Measurements from ENCODE around the gene HRH3.

The HRH3 gene

DNA sequence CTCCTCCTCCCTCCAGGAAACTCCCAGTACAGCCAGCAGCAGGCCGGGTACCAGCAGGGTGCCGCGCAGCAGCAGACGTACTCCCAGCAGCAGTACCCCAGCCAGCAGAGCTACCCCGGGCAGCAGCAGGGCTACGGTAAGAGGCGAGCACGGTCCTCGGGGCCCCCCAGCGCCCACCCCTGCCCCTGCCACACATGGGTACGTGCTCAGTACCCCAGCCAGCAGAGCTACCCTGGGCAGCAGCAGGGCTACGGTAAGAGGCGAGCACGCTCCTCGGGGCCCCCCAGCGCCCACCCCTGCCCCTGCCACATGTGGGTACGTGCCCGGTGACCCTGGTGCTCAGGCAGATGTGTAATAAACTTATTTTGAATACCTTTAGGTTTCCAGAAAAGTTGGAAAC lies 47.4 kb downstream of the HRH3 start:
- Histone ChIP-seq H3K4me1 (ENCODE audit: control insufficient read depth, insufficient read depth, low read length, unreplicated experiment) (no peaks in the 10 kb centered on the region), H3K27ac (ENCODE audit: low read depth, low read length) (no peak overlapping the region), H2AFZ (ENCODE audit: low read length, unreplicated experiment) (no peak overlapping the region), H3K79me2 (ENCODE audit: control insufficient read depth, insufficient read depth, low read length, unreplicated experiment) (no peaks in the 10 kb centered on the region), H3K4me3 (ENCODE audit: low read depth, low read length) (no peak overlapping the region), H3K27me3 (ENCODE audit: insufficient read depth, low read length) (no peaks in the 10 kb centered on the region), H3K36me3 (ENCODE audit: insufficient read depth, low read length) (no peaks in the 10 kb centered on the region)

- H3K36me3 ChIP-seq (ENCODE audit: insufficient read depth, low read length), result 0 out of 2 replicates have a peak, but pooled peaks cover 2% of the 10 kb centered on the region
- H3K27me3 ChIP-seq (ENCODE audit: insufficient read depth, low read length), result no peaks in the 10 kb centered on the region
- no peak overlapping the region for H2AFZ ChIP-seq (ENCODE audit: low read length, unreplicated experiment)
- H3K4me3 ChIP-seq (ENCODE audit: low read depth, low read length), result no peak overlapping the region
- no peak overlapping the region for H3K27ac ChIP-seq (ENCODE audit: low read depth, low read length)
- H3K4me1 ChIP-seq (ENCODE audit: control insufficient read depth, insufficient read depth, low read length, unreplicated experiment), result peaks cover 2% of the 10 kb centered on the region
- no peaks in the 10 kb centered on the region for H3K79me2 ChIP-seq (ENCODE audit: control insufficient read depth, insufficient read depth, low read length, unreplicated experiment)
These were observed 48.8 kb downstream of the HRH3 start for GRCh38 chr20:62171245-62171644.

- Histone ChIP-seq H3K27me3 (ENCODE audit: insufficient read depth, low read length) (no peaks in the 10 kb centered on the region), H3K4me1 (ENCODE audit: control insufficient read depth, insufficient read depth, low read length, unreplicated experiment) (peaks cover 9% of the 10 kb centered on the region), H3K79me2 (ENCODE audit: control insufficient read depth, insufficient read depth, low read length, unreplicated experiment) (no peaks in the 10 kb centered on the region), H2AFZ (ENCODE audit: low read length, unreplicated experiment) (no peak overlapping the region), H3K4me3 (ENCODE audit: low read depth, low read length) (no peak overlapping the region), H3K36me3 (ENCODE audit: insufficient read depth, low read length) (0 out of 2 replicates have a peak, but pooled peaks cover 4% of the 10 kb centered on the region), H3K27ac (ENCODE audit: low read depth, low read length) (no peak overlapping the region)
These were observed 49.5 kb downstream of the HRH3 start for GRCh38 chr20:62170536-62170935.

- no peaks in the 10 kb centered on the region for H3K27me3 ChIP-seq (ENCODE audit: insufficient read depth, low read length)
- peaks cover 9% of the 10 kb centered on the region for H3K4me1 ChIP-seq (ENCODE audit: control insufficient read depth, insufficient read depth, low read length, unreplicated experiment)
- H3K36me3 ChIP-seq (ENCODE audit: insufficient read depth, low read length), result 0 out of 2 replicates have a peak, but pooled peaks cover 4% of the 10 kb centered on the region
- no peak overlapping the region for H2AFZ ChIP-seq (ENCODE audit: low read length, unreplicated experiment)
- no peaks in the 10 kb centered on the region for H3K79me2 ChIP-seq (ENCODE audit: control insufficient read depth, insufficient read depth, low read length, unreplicated experiment)
- H3K4me3 ChIP-seq (ENCODE audit: low read depth, low read length), result no peak overlapping the region
- H3K27ac ChIP-seq (ENCODE audit: low read depth, low read length), result no peak overlapping the region
These were observed 51.1 kb downstream of the HRH3 start for GRCh38 chr20:62168890-62169435.

- Histone ChIP-seq H3K79me2 (ENCODE audit: control insufficient read depth, insufficient read depth, low read length, unreplicated experiment) (no peaks in the 10 kb centered on the region), H2AFZ (ENCODE audit: low read length, unreplicated experiment) (no peak overlapping the region), H3K36me3 (ENCODE audit: insufficient read depth, low read length) (0 out of 2 replicates have a peak, but pooled peaks cover 4% of the 10 kb centered on the region), H3K4me3 (ENCODE audit: low read depth, low read length) (no peak overlapping the region), H3K4me1 (ENCODE audit: control insufficient read depth, insufficient read depth, low read length, unreplicated experiment) (peaks cover 9% of the 10 kb centered on the region), H3K27me3 (ENCODE audit: insufficient read depth, low read length) (no peaks in the 10 kb centered on the region), H3K27ac (ENCODE audit: low read depth, low read length) (no peak overlapping the region)
These were observed 52.0 kb downstream of the HRH3 start for GRCh38 chr20:62168061-62168460.

DNA sequence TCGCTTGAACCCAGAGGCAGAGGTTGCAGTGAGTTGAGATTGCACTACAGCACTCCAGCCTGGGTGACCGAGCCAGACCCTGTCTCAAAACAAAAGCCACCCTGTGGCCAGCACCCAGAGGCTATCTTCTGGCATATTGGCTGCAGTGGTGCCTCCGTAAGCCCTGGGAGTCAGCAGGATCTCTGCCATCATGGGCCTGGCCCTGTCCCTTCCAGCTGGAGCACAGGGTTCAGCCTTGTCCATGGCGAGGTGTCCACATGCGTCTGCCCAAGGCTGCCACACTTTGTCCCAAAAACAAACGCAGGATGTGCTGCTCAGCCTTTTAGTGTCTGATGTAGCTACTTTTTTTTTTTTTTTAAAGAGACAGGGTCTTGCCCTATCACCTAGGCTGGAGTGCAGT lies 52.6 kb downstream of the HRH3 start:
- Histone ChIP-seq H3K4me3 (ENCODE audit: low read depth, low read length) (no peak overlapping the region), H2AFZ (ENCODE audit: low read length, unreplicated experiment) (no peak overlapping the region), H3K36me3 (ENCODE audit: insufficient read depth, low read length) (0 out of 2 replicates have a peak, but pooled peaks cover 4% of the 10 kb centered on the region), H3K27me3 (ENCODE audit: insufficient read depth, low read length) (no peaks in the 10 kb centered on the region), H3K4me1 (ENCODE audit: control insufficient read depth, insufficient read depth, low read length, unreplicated experiment) (peaks cover 9% of the 10 kb centered on the region), H3K27ac (ENCODE audit: low read depth, low read length) (no peak overlapping the region), H3K79me2 (ENCODE audit: control insufficient read depth, insufficient read depth, low read length, unreplicated experiment) (no peaks in the 10 kb centered on the region)

DNA sequence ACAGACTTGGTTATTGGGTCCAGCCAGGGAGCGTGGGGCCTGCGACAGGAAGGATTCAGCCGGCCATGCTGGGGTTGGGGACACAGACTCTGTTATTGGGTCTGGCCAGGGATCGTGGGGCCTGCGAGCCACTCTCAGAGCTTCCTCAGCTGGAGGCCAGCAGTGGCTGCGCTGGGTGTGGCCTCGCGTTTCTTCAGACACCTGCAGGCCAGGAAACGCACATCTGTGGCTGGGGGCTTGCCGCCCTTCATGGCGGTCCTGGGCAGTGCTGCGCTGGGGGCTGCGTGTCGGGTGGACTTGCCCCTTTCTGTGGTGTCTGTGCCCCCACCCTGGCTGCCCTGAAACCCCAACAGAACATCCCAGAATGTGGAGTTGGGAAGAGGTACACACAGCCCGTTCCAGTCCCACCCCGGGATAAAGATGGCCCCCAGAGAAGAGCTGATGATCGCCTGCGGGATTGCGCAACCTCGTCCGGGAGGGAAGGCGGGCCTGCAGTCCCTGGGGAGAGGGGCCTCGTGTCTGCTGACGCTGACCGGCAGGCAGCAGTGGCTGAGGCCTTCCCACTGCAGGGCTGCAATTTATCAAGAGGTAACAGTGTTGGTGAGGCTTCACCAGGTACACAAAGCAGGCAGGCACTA lies 54.2 kb downstream of the HRH3 start:
- H3K4me1 ChIP-seq (ENCODE audit: control insufficient read depth, insufficient read depth, low read length, unreplicated experiment), result peaks cover 19% of the 10 kb centered on the region
- H2AFZ ChIP-seq (ENCODE audit: low read length, unreplicated experiment), result no peak overlapping the region
- H3K36me3 ChIP-seq (ENCODE audit: insufficient read depth, low read length), result 0 out of 2 replicates have a peak, but pooled peaks cover 4% of the 10 kb centered on the region
- no peaks in the 10 kb centered on the region for H3K27me3 ChIP-seq (ENCODE audit: insufficient read depth, low read length)
- H3K27ac ChIP-seq (ENCODE audit: low read depth, low read length), result no peak overlapping the region
- H3K4me3 ChIP-seq (ENCODE audit: low read depth, low read length), result no peak overlapping the region
- peaks cover 8% of the 10 kb centered on the region for H3K79me2 ChIP-seq (ENCODE audit: control insufficient read depth, insufficient read depth, low read length, unreplicated experiment)

All from ACC112 (cell line).